Measurements from ENCODE around the gene PRDM16.

The PRDM16 gene

DNA sequence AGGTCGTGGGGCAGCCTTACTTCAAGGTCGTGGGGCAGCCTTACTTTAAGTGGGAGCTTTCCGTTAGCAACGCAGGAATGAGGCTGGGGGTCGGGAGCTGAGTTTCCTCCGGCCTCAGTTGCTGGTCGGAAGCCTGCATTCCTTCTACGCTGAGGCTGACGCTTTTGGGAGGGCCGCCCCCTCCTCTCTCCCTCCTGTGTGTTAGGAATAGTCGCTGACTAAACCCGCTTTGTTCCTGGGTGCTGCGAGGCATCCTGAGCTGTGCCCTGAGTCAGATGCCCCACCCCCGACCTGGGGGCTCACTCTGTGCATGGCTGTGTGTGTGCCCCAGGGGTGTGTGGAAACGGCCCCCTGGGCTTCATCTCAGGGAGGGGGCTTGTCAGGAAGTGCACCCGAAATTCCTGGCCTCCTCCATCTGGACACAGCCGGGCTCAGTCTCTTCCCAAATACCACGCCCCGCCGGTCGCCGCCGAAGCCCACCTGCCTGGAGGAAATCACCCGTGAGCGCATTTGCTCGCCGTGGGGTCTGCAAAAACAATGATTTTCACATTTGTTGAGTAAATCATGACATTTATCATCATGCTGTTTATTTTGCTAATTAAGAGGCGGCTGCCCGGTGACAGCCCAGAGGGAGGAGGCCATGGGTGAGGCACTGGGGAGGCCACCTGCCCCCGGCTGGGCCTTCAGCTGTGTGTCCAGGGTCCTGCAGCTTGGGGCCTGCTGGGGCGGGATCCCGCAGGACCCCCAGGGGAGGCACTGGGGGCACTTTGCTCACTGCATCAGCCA lies 121.4 kb downstream of the PRDM16 start:
- H3K9me3 ChIP-seq (ENCODE audit: control insufficient read depth, insufficient read depth, low read length) = peaks cover 11% of the 10 kb centered on the region
- DNase-seq (ENCODE audit: low read depth, low spot score) = no peak
- H3K4me1 ChIP-seq (ENCODE audit: control insufficient read depth, insufficient read depth, low read length) = no peaks in the 10 kb centered on the region
- no peak overlapping the region for H3K4me3 ChIP-seq (ENCODE audit: low read length)
- H3K27ac ChIP-seq (ENCODE audit: low read length) = no peak overlapping the region
- WGBS (ENCODE audit: insufficient coverage, insufficient read length) = no CpG with 5 or more reads among the region's 32 CpGs
- H3K36me3 ChIP-seq (ENCODE audit: control insufficient read depth, insufficient read depth, low read length) = no peaks in the 10 kb centered on the region; the same call in 1 of the 2 replicates
- no peaks in the 10 kb centered on the region for H3K27me3 ChIP-seq (ENCODE audit: control insufficient read depth, insufficient read depth, low read length)

- no peak overlapping the region for H3K27ac ChIP-seq (ENCODE audit: low read length)
- no CpG with 5 or more reads among the region's 6 CpGs for WGBS (ENCODE audit: insufficient coverage, insufficient read length)
- no peak for DNase-seq (ENCODE audit: low read depth, low spot score)
- H3K4me1 ChIP-seq (ENCODE audit: control insufficient read depth, insufficient read depth, low read length) = no peaks in the 10 kb centered on the region
- H3K36me3 ChIP-seq (ENCODE audit: control insufficient read depth, insufficient read depth, low read length) = no peaks in the 10 kb centered on the region; the same call in 1 of the 2 replicates
- no peak overlapping the region for H3K4me3 ChIP-seq (ENCODE audit: low read length)
- no peaks in the 10 kb centered on the region for H3K27me3 ChIP-seq (ENCODE audit: control insufficient read depth, insufficient read depth, low read length)
- H3K9me3 ChIP-seq (ENCODE audit: control insufficient read depth, insufficient read depth, low read length) = peaks cover 11% of the 10 kb centered on the region
These were observed 123.4 kb downstream of the PRDM16 start for GRCh38 chr1:3192361-3192760.

DNA sequence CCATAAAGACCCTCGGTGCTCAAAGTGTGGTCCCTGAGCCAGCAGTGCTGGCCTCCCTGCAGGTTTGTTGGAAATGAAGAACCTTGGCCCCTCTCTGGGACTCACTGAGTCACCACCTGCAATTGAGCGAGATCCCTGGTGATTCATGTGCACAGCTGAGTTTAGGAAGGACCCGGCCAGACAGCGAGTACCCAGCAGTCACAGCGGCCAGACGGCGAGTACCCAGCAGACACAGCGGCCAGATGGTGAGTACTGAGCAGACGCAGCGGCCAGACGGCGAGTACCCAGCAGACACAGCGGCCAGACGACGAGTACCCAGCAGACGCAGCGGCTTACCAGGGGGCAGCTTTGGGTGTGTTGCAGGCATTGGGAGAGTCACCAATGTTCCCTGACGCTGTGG lies 123.8 kb downstream of the PRDM16 start:
- Histone ChIP-seq H3K27ac (ENCODE audit: low read length) (no peak overlapping the region), H3K9me3 (ENCODE audit: control insufficient read depth, insufficient read depth, low read length) (peaks cover 11% of the 10 kb centered on the region), H3K36me3 (ENCODE audit: control insufficient read depth, insufficient read depth, low read length) (no peaks in the 10 kb centered on the region; the same call in 1 of the 2 replicates), H3K4me3 (ENCODE audit: low read length) (no peak overlapping the region), H3K4me1 (ENCODE audit: control insufficient read depth, insufficient read depth, low read length) (no peaks in the 10 kb centered on the region), H3K27me3 (ENCODE audit: control insufficient read depth, insufficient read depth, low read length) (no peaks in the 10 kb centered on the region)
- DNase-seq (ENCODE audit: low read depth, low spot score) = no peak
- WGBS (ENCODE audit: insufficient coverage, insufficient read length) = no CpG with 5 or more reads among the region's 18 CpGs

GRCh38 chr1:3193811-3194210 lies 124.8 kb downstream of the PRDM16 start:
- H3K4me1 ChIP-seq (ENCODE audit: control insufficient read depth, insufficient read depth, low read length) = no peaks in the 10 kb centered on the region
- no peak for DNase-seq (ENCODE audit: low read depth, low spot score)
- H3K4me3 ChIP-seq (ENCODE audit: low read length) = no peak overlapping the region
- peaks cover 11% of the 10 kb centered on the region for H3K9me3 ChIP-seq (ENCODE audit: control insufficient read depth, insufficient read depth, low read length)
- H3K36me3 ChIP-seq (ENCODE audit: control insufficient read depth, insufficient read depth, low read length) = no peaks in the 10 kb centered on the region; the same call in 1 of the 2 replicates
- WGBS (ENCODE audit: insufficient coverage, insufficient read length) = no CpG with 5 or more reads among the region's 11 CpGs
- no peaks in the 10 kb centered on the region for H3K27me3 ChIP-seq (ENCODE audit: control insufficient read depth, insufficient read depth, low read length)
- H3K27ac ChIP-seq (ENCODE audit: low read length) = no peak overlapping the region

- Histone ChIP-seq H3K9me3 (ENCODE audit: control insufficient read depth, insufficient read depth, low read length) (peaks cover 11% of the 10 kb centered on the region), H3K27me3 (ENCODE audit: control insufficient read depth, insufficient read depth, low read length) (no peaks in the 10 kb centered on the region), H3K4me3 (ENCODE audit: low read length) (no peak overlapping the region), H3K4me1 (ENCODE audit: control insufficient read depth, insufficient read depth, low read length) (no peaks in the 10 kb centered on the region), H3K27ac (ENCODE audit: low read length) (no peak overlapping the region), H3K36me3 (ENCODE audit: control insufficient read depth, insufficient read depth, low read length) (no peaks in the 10 kb centered on the region; the same call in 1 of the 2 replicates)
- no peak for DNase-seq (ENCODE audit: low read depth, low spot score)
- WGBS (ENCODE audit: insufficient coverage, insufficient read length) = no CpG with 5 or more reads among the region's 38 CpGs
These were observed 125.9 kb downstream of the PRDM16 start for GRCh38 chr1:3194760-3195479.

DNA sequence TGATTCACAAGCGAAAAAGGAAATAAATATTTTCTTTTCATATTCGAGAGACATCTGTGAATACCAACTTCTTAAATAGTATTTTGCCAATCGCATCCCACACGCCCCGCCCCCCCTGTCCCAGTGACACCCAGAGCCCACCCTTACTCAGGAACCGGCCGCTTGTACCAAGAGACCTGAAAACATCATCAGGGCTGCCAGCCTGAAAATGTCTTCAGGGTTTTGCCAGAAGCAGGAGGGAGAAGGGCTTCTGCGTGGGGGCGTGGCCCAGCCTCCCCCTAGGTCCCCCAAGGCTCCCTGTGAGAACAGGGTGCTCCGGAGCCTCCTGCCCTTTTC lies 126.4 kb downstream of the PRDM16 start:
- DNase-seq (ENCODE audit: low read depth, low spot score) = no peak
- Histone ChIP-seq H3K27me3 (ENCODE audit: control insufficient read depth, insufficient read depth, low read length) (no peaks in the 10 kb centered on the region), H3K27ac (ENCODE audit: low read length) (no peak overlapping the region), H3K9me3 (ENCODE audit: control insufficient read depth, insufficient read depth, low read length) (peaks cover 10% of the 10 kb centered on the region), H3K36me3 (ENCODE audit: control insufficient read depth, insufficient read depth, low read length) (no peaks in the 10 kb centered on the region; the same call in 1 of the 2 replicates), H3K4me1 (ENCODE audit: control insufficient read depth, insufficient read depth, low read length) (no peaks in the 10 kb centered on the region), H3K4me3 (ENCODE audit: low read length) (no peak overlapping the region)
- no CpG with 5 or more reads among the region's 10 CpGs for WGBS (ENCODE audit: insufficient coverage, insufficient read length)

GRCh38 chr1:3195966-3196515 lies 127.0 kb downstream of the PRDM16 start:
- Histone ChIP-seq H3K9me3 (ENCODE audit: control insufficient read depth, insufficient read depth, low read length) (peaks cover 10% of the 10 kb centered on the region), H3K4me1 (ENCODE audit: control insufficient read depth, insufficient read depth, low read length) (no peaks in the 10 kb centered on the region), H3K27me3 (ENCODE audit: control insufficient read depth, insufficient read depth, low read length) (no peaks in the 10 kb centered on the region), H3K36me3 (ENCODE audit: control insufficient read depth, insufficient read depth, low read length) (no peaks in the 10 kb centered on the region; the same call in 1 of the 2 replicates), H3K4me3 (ENCODE audit: low read length) (no peak overlapping the region), H3K27ac (ENCODE audit: low read length) (no peak overlapping the region)
- no peak for DNase-seq (ENCODE audit: low read depth, low spot score)
- WGBS (ENCODE audit: insufficient coverage, insufficient read length) = no CpG with 5 or more reads among the region's 10 CpGs

DNA sequence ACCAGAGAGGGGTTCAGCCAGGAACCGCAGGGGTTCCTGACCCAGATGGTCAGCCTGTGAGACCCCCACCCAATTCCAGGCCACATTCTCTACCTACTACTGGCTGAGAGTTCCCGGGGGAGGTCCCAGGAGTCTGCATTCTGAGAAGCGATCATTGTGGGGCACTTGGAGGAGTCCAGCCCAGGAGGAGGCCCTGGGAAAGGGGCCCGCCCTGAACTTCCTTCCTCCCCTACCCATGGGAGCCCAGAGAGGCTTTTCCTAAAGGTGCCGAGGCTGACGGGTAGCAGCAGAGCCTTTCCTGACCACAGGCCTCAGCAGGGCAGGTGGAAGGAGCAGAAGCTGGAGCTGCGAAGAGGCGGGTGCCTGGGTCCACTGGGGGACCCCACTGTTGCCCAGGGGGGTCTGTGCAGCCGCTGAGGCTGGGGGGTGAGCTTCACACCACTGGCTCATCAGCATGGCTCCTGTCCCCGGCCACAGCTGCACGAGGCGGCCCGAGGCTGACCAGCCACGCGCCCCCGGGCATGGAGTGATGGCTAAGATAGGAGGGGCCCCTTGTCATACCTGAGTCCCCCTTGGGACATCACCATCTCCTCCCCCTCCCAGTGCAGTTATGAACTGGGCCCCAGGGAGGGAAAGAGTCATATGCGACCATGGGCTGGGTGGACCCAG lies 127.7 kb downstream of the PRDM16 start:
- Histone ChIP-seq H3K27ac (ENCODE audit: low read length) (no peak overlapping the region), H3K36me3 (ENCODE audit: control insufficient read depth, insufficient read depth, low read length) (no peaks in the 10 kb centered on the region; the same call in 1 of the 2 replicates), H3K4me1 (ENCODE audit: control insufficient read depth, insufficient read depth, low read length) (no peaks in the 10 kb centered on the region), H3K4me3 (ENCODE audit: low read length) (no peak overlapping the region), H3K27me3 (ENCODE audit: control insufficient read depth, insufficient read depth, low read length) (no peaks in the 10 kb centered on the region), H3K9me3 (ENCODE audit: control insufficient read depth, insufficient read depth, low read length) (peaks cover 8% of the 10 kb centered on the region)
- no peak for DNase-seq (ENCODE audit: low read depth, low spot score)
- WGBS (ENCODE audit: insufficient coverage, insufficient read length) = no CpG with 5 or more reads among the region's 17 CpGs

- no peak for DNase-seq (ENCODE audit: low read depth, low spot score)
- Histone ChIP-seq H3K4me3 (ENCODE audit: low read length) (no peak overlapping the region), H3K36me3 (ENCODE audit: control insufficient read depth, insufficient read depth, low read length) (no peaks in the 10 kb centered on the region; the same call in 1 of the 2 replicates), H3K4me1 (ENCODE audit: control insufficient read depth, insufficient read depth, low read length) (no peaks in the 10 kb centered on the region), H3K27me3 (ENCODE audit: control insufficient read depth, insufficient read depth, low read length) (no peaks in the 10 kb centered on the region), H3K27ac (ENCODE audit: low read length) (no peak overlapping the region), H3K9me3 (ENCODE audit: control insufficient read depth, insufficient read depth, low read length) (peaks cover 7% of the 10 kb centered on the region)
- WGBS (ENCODE audit: insufficient coverage, insufficient read length) = no CpG with 5 or more reads among the region's 22 CpGs
These were observed 128.8 kb downstream of the PRDM16 start for GRCh38 chr1:3197781-3198316.

Measured in iPS DF 6.9 (cell line).